T-helper 2 cell (primary cell): ENCODE data around the gene RASA4B.
"Not testable (repeated sequence)": the region's sequence is repeated elsewhere in the genome, so short reads cannot be mapped to it uniquely, and the experiment has no call there.

Source experiments
- DNase-seq, 5 experiments: peaks; one replicate each; pipeline versions ENCODE4 v3.0.0 to v3.0.0-alpha.2; 2012 to 2022

Gene RASA4B

DNA sequence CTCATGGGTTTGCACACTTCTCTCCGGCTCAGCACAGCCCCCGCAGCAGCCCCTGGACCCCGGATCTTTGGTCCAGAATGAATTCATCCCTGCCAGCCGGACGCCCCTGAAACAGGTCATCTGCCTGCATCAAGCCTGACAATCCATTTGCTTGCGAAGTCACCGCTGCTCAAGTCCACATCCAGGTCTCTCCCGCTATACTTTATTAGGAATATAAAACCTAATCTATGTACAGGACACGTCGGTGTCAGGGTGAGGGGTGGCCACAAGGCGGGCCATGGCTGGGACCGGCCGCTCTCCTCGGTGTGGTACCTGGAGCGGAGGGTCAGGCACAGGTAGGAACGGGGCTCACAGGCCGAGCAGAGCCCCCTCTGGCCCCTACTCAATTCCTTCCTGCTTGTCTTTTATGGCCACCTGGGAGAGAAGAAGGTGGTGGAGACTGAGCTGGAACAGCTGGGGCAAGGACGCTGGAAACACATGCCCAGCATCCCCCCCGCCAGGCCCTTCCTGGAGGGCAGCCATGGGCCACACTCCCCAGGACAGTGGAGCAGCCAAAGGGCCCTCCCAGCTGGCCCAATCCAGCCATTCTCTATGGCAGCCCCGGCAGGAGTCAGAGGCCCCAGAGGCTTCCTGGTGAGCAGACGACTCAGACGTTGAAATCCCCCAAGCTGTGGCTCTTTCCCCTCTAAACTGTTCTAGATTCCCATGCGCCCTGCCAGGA lies 44.1 kb downstream of the RASA4B start:
- DNase-seq: no peak

DNA sequence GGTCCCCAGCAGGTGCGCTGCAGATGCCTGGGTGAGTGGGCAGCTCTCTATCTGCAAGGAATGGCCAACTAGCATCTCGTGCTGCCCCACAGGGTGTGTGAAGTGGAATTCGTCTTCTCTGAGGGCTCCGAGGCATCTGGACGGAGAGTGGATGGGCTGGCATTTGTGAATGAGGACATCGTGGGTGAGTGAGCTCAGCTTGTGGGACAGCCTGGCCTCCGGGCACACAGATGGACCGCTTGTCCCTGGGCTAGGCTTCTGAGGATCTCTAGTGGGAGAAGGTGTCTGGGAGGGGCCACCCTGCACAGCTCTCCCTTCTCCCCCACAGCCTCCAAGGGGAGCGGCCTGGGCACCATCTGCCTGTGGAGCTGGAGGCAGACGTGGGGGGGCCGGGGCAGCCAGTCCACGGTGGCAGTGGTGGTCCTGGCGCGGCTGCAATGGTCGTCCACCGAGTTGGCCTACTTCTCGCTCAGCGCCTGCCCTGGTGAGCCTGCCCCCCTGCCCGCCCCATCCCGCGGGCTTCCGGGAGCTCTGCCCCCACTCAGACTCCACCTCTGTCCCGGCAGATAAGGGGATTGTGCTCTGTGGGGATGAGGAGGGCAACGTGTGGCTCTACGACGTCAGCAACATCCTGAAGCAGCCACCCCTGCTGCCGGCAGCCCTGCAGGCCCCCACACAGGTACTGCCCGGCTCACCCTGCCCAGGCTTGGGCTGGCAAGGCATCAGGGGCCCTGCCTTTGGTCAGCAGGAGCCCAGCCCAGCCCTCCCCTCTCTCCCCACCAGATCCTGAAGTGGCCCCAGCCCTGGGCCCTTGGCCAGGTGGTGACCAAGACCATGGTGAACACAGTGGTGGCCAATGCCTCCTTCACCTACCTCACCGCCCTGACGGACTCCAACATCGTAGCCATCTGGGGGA lies 45.2 kb downstream of the RASA4B start:
- no peak for DNase-seq

DNA sequence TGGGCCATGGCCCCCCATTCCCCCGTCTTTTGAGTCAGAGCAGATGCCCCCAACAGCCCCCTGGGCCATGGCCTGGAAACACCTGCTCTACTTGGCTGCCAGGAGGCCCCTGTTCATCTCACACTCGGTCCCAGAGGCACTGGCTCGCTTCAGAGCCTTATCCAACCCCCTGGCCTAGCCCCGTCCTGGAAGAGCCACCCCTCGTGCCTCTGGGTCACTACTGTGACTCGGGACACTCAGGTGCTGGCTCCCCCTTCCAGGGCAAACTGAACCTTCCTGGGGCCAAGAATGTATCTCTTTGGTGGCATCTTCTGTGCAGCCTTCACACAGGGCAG lies 45.8 kb downstream of the RASA4B start:
- DNase-seq: no peak

DNA sequence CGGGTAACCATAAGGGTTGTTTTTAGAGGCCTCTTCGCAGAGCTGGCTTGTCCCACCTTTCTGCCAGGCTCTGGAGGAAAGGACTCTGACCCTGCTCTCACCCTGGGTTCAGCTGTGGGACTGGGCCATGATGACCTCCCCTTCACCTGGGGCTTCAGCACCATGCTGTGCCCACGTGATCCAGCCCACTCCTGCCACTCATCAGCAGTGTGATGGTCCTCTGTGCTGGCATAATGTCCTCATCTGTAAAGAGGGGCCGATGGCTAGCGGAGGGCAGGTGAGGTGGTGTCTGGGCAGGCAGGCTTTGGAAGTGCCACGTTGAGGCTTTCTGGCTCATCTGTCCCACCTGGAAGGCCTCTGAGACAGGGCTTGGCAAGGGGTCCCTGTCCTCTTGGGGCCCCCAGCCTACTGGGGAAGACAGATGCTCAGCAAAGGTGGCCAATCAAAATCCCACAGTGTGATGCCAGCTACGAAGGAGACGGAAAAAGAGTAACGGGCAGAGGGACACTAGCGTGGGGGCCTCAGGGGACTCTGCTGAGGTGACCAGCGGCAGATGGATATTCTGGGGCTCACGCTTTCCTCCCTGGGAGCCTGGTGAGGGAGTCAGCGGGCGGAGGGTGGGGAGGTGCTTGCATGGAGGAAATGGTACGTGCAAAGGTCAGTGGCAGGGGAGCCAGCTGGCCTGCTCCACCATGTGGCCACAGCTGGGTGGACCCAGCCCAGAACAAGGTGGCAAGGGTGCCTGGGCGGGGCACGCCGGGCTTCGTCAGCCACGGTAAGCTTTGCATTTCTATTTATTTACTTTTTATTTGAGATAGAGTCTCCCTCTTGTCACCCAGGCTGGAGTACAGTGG lies 47.4 kb downstream of the RASA4B start:
- no peak for DNase-seq

DNA sequence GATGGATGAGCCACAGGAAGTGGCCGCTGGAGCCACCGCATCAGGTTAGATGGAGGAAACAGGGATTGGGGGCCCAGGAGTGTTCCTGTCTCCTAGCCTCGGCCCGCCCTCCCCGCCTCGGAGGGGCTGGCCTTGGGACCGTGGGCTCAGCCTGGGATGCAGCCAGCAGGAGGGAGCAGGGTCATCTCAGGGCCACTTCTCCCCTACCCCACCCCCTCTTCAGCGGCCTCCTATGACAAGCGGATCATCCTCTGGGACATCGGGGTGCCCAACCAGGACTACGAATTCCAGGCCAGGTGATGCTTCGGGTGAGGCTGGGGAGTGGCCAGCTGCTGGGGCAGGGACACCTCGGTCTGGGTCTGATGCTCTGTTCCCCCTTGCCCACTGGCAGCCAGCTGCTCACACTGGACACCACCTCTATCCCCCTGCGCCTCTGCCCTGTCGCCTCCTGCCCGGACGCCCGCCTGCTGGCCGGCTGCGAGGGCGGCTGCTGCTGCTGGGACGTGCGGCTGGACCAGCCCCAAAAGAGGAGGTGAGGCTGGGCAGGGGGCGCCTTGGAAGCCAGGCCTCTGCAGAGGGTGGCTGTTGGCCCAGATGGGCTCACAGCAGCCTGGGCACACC lies 48.1 kb downstream of the RASA4B start:
- no peak for DNase-seq

DNA sequence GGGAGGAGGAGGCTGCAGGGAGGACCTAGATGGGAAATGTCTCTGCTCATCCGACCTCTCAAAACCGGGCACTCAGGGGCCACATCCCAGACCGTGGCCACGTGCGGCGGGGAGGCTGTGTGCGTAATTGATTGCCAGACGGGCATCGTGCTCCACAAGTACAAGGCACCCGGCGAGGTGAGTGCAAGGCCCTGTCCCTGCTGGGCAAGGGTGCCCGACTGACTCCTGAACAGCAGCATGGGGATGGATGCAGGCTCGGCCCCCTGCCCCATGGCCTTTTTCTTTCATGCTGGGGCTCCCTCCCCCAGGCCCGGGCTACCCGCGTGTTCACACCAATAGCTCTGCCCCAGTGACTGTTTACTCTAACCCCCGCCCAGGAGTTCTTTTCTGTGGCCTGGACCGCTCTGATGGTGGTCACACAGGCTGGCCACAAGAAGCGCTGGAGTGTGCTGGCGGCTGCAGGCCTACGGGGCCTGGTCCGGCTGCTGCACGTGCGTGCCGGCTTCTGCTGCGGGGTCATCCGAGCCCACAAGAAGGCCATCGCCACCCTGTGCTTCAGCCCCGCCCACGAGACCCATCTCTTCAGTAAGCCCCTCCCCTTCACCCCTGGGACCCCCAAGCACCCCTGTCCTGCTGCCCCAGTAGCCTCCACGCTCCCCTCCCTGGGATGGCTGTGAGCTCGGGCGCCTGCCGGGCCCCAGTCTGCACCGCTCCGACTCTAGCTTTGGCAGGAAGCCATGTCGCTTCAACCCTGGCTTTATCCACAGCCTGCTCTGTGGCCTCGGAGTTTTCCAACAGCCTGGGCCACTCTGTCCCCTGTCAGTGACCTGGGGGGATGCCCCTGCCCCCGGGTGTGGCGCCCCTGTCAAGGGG lies 48.9 kb downstream of the RASA4B start:
- no peak for DNase-seq

DNA sequence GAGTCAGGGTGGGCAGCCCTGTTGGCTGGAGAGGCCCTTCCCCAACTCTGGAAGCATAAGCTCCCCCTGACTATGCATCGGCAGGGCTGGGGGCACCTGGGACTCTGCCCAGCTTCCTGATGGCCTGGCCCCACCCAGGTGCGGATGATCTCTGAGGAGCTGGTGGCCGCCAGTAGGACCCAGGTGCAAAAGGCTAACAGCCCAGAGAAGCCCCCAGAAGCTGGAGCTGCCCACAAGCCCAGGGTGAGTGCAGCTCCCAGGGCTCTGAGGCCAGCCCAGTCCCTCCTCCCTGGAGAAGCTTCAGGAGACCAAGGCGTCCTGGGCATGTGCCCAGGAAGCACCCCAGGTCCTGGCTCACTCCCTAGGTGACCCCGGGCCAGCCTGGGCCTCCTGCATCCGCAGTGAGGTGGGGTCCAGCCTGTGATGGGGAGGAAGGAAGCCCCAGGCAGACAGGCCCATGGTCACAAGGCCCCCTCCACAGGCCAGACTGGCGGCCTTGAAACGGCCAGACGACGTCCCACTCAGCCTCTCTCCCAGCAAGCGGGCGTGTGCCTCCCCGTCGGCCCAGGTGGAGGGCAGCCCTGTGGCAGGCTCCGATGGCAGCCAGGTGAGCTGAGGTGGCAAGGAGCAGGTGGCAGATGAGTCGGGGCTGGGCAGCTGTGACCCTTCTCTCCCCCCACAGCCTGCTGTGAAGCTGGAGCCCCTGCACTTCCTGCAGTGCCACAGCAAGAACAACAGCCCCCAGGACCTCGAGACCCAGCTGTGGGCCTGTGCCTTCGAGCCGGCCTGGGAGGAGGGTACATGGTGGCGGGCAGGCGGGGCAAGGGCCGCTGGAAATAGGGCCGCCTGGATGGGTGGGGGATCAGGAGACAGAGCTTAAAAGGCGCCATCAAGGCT lies 49.7 kb downstream of the RASA4B start:
- no peak for DNase-seq

DNA sequence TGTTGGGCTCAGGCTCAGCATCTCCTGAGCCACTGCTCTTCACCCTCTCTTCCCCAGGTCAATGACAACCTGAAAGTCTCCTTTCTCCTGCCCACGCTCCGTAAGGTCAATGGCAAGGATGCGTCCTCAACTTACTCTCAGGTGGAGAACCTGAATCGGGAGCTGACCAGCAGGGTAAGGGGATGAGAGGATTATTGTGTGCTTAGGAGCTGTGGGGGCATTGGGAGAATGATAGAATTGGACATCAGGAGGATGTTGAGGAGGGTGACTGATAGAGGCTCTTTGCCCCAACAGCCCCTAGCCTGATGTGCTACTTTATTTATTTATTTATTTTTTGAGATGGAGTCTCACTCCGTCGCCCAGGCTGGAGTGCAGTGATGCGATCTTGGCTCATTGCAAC lies 51.5 kb downstream of the RASA4B start:
- DNase-seq: no peak

DNA sequence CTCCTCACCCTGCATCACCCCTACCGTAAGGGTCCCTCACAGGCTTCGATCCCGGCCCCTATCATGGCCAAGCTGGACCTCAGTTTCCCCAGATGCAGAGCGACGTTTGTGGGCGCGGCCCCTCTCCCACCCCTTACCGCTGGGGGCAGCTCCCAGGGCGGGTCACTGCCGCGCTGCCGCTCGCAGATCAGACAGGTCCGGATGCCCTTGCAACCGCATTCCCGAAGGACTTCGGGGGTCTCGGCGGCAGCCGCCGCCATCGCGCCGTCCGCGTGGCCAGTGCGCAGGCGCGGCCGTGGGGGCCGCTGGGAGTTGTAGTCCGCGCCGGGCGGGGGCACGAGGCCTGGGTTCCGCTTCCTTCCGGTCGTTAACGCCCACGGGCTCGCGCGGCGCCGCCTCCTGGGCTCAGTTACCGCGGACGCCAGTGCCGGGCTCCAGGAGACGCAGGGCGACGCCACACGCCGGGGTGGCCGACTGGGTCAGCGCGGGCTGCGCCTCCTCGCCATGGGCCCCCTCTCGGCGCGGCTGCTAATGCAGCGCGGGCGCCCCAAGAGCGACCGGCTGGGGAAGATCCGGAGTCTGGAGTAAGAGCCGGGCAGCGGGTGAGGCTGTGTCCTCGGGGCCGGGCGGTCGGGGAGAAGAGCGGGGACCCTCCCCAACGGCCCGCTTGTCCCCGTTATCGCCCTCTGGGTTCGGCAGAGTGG lies 52.8 kb downstream of the RASA4B start, which contains the start of the genes ALKBH4 and LRWD1:
Gene ALKBH4, minus strand, starts transcription at position 287 of the 704 bp plus-strand sequence. Its CDS starts 27 bp downstream, at position 260.
Gene LRWD1, plus strand, starts transcription at position 408 of the 704 bp plus-strand sequence. Its CDS starts 97 bp downstream, at position 505.
- DNase-seq: peak; percentile 89 to 95 (median 91)

DNA sequence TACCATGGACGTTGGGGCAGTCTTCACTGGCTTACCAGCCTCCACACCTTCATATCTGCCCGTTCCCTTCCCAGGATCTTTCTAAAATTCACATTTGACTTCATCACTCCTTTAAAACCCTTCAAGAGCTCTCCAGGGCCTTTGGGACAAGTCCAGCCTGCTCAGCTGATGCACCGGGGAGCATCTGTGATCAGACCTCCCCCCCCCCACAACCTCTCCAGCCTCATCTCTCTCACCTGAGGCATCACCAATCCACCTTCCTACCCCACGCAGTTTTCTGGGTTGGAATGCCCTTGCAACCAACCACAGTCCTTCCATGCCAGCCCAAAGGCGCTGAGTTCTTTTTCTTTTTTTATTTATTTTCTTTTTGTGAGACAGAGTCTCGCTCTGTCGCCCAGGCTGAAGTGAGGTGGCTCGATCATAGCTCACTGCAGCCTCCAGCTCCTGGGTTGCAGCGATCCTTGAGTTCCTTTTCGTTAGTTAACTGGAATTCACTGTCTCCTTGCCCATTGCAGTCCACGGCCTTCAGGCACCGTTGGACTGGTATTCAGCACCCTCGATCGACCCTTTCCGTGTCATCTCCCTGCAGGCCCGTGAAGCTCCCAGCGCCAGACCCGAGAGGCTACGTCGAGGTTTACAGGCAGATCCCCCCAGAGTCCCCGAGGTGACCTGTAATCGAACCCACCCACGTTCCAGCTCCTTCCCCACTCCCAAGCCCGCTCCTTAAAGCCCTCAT lies 53.6 kb downstream of the RASA4B start:
- no peak for DNase-seq

DNA sequence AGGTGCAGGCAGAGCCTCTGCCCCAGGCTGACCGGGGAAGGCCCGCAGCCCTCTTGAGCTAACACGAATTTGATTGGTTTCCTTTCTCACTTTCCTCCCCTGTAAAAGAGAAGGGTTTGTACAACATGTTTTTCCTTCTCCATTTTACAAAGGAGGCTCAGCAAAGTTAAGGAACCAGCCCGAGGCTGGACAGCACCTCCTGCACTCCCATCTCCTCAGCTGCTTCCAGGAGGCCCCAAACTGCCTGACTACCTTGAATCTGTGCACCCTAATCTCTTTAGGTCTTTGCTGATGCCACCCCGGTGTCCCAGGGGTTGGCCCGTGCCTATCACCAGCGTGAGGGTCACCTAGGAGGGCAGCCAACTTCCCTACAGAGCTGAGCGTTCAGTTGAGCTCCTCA lies 57.1 kb downstream of the RASA4B start:
- no peak for DNase-seq

DNA sequence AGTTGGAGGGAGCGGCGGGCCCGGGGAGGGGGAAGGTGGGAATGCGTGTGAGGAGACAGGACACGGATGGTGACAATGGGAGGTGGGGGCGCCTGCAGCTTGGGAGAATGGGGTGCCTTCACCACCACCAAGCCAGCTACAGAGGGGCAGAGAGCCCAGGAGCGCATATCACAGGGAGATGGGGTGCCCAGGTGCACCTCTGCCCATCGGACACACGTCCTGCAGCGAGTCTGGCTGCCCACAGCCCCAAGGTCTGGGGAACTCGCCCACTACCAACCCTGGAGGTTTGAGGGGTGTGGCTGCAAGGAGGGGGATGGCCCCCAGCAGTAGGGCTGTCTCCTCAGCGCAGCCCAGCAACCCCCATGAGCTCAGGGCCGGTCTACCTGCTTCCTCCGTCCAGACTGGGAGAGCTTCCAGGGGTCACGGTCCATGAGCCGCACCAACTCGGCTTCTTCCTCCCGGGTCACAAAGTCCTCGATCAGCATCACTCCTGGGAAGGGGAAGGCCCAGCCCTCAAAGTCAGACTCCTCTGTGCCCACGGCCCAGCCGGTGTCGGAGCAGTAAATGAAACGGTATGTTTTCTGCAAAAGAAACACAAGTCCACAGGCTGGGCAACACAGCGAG lies 58.2 kb downstream of the RASA4B start:
- DNase-seq: no peak

DNA sequence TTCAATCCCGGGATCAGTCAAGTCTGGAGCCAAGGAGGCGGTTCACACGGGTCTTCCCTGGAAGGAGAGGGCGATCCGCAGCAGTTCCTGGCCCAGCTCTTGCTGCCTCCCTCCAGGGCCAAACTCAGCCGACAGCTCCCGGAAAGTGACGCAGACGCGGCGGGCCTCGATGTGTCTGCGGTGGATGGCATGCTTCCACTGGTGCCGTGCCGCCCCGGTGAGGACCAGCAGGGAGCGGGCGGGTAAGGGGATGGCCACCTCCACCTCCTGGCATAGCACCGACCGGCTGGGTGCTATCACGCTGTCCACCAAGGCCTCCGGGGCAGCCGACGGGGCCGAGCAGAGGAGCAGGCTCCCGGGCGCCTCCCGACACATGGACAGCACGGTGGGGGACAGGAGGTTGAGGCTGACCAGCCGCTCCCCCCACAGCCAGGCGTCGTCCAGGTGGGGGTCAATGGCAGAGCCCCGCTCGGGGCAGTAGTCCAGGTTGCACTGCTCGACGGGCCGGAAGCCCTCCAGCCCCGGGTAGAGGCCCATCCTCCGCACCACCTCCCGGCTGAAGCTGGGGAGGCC lies 60.1 kb downstream of the RASA4B start:
- no peak for DNase-seq

DNA sequence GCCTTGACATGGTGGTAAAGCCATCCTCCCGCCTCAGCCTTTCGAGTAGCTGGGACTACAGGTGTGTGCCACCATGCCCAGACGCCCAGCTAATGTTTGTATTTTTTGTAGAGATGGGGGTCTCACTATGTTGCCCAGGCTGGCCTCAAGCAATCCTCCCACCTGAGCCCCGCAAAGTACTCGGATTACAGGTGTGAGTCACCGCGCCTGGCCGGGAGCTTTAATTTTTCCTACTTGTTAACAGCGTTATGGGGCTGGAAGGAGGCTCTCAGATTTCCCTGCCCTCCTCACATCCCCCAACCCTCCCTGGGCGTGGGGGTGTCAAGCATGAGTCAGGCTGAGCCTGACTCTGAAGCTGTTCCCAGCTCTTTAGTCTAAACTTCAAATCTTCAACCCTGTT lies 61.2 kb downstream of the RASA4B start:
- no peak for DNase-seq

DNA sequence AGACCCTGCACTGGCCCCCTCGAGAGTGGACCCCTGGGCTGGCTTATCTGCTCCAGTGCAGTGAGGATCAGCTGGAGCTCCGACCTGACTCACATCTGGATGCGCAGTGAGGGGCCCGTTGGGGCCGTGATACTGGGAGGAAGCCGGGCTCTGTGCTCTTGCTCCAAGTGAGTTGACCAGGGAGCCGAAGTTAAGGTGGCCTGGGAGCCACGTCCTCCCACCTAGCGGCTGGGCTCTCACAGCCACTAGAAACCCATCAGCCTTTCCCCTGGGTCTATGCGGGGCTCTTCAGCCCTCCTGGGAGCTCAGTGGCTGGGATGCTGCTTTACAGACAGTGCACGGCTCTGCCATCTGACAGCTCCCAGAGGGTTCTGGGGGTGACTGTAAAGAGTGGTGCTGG lies 62.0 kb downstream of the RASA4B start:
- DNase-seq: no peak

DNA sequence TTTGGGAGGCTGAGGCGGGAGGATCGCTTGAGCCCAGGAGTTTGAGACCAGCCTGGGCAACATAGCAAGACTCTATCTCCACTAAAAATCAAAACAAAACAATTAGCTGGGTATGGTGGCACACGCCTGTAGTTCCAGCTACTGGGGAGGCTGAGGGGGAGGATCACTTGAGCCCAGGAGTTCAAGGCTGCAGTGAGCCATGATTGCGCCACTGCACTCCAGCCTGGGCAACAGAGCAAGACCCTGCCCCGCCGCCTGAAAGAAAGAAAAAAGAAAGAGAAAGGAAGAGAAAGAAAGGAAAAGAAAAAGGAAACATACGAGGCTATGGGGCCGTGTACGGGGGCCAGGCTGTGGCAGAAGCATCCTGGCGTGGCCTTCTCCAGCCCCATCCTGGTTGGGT lies 62.6 kb downstream of the RASA4B start:
- DNase-seq: not testable (repeated sequence)

DNA sequence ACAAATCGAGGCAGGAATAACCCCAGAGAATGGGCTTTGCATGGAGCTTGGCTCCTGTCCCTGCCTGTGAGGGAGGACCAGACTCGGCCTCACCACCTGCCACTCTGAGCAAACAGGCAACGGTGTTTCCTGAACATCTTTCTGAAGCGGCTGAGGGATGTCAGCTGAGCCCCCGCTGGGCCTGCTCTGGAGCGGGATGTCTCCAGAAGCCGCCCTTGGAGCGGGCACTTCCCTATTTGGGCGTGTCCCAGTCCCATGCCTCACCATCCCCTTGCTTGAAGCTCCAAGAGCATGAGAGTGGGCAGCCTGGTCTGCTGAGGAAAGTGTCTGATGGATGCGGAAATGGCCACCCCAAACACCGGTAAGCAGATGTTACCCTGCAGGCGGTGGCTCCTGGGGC lies 63.1 kb downstream of the RASA4B start:
- DNase-seq: no peak

DNA sequence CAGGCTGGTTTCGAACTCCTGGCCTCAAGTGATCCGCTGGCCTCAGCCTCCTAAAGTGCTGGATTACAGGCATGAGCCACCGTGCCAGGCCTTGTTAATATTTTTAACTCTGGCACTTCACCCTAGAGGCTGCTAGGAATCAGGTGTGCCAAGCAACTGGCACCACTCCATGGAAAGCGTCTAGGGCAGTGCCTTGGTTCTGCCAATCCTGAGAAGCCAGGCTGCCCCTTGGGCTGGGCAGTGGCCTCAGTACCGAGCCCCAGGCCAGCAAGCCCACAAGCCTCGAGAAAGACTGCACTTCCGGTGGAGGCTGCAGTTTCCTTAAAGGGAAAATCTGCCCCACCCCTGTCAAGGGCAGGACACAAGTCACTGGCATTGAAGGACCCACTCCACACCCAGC lies 64.3 kb downstream of the RASA4B start:
- no peak for DNase-seq
